Adrenal gland (tissue), 19 donors: ENCODE measurements around the gene VPS9D1. TPM values are rescaled to one million over a fixed set of nuclear protein-coding genes. Genes with fewer than 3 reads are reported as not detected.

Experiments
- DNase-seq, 7 donors: peaks; one replicate each; pipeline ENCODE4 v3.0.0-alpha.2; 2019 to 2020
- H3K27ac ChIP-seq, 5 donors: fragments of 200-600 bp; sonication (generic) in 4 of 5; 1 replicate in 3 of 5; 2 replicates in 2 of 5; pipeline versions ENCODE4 v1.5.1 to v1.8.0; 2016 to 2020; ENCODE audit warnings: mild to moderate bottlenecking in 1 of 5
- H3K27me3 ChIP-seq: fragments of 200-600 bp; 2 replicates; pipeline ENCODE4 v1.8.0; 2021
- H3K36me3 ChIP-seq, 2 donors: fragments of 200-600 bp; replicated peaks in 1 of 2; 1 replicate in 1 of 2; 2 replicates in 1 of 2; pipeline versions ENCODE4 v1.5.1 to v1.8.0; 2018 to 2022
- H3K4me1 ChIP-seq, 2 donors: fragments of 200-600 bp; replicated peaks in 1 of 2; 1 replicate in 1 of 2; 2 replicates in 1 of 2; pipeline versions ENCODE4 v1.5.1 to v1.8.0; 2018 to 2021
- H3K4me3 ChIP-seq, 4 donors: fragments of 200-600 bp; sonication (generic) in 3 of 4; one replicate each; pipeline ENCODE4 v1.5.1; 2016 to 2018
- H3K9me3 ChIP-seq, 3 donors: fragments of 200-600 bp; sonication (generic) in 1 of 3; replicated peaks in 1 of 3; 1 replicate in 2 of 3; 2 replicates in 1 of 3; pipeline versions ENCODE4 v1.5.1 to v1.8.0; 2016 to 2021
- POLR2A ChIP-seq, 2 donors: fragments of 450-650 bp; IDR thresholded peaks; one replicate each; pipeline ENCODE4 v1.6.1; 2017; ENCODE audit warnings: antibody characterized with exemption in 2 of 2, mild to moderate bottlenecking in 2 of 2, moderate library complexity in 1 of 2
- WGBS, 4 donors: extraction: QIAGEN DNeasy Blood & Tissue Kit in 2 of 4; methylation state at CpG; one replicate each; pipeline versions ENCODE4 v1.1.5 to v1.1.7; 2013 to 2017; 5-methylcytosine and 5-hydroxymethylcytosine counted together
- intact Hi-C, 2 donors: fragments of 100-400 bp; cut with DNase I; formaldehyde crosslinking; loops; one replicate each; pipeline versions ENCODE4 v1.14.1 to v1.15.0; 2022 to 2023
- long read RNA-seq, 10 donors: library from polyadenylated mRNA in 3 of 10; unstranded in 2 of 10; stranded (forward) in 1 of 10; transcript quantifications; one replicate each; pipeline ENCODE4 v2.0.0 and lab custom pipeline, GENCODE V29; 2021 to 2026
- polyA plus RNA-seq, 3 donors: library from polyadenylated mRNA; stranded (reverse); fragments of 200-250 nt in 2 of 3; fragments of 350-450 nt in 1 of 3; fragmentation: Illumina TruSeq in 1 of 3; extraction: RNeasy Lipid Tissue Mini Kit (QIAGEN cat#74804) in 1 of 3; gene quantifications; one replicate each; pipeline ENCODE4 v1.2.3, GENCODE V29; 2013 to 2014
- total RNA-seq, 9 donors: library from RNA; depleted of rRNA in 4 of 9; stranded (reverse); fragments of >200 nt in 4 of 9; fragments of 120-200 nt in 1 of 9; fragmentation: NEBNext Ultra II Directional in 1 of 9; extraction: Animal tissue kit (Norgen Biotek cat#: 25700) in 1 of 9; gene quantifications; one replicate each; pipeline versions ENCODE4 v1.1.0 to v1.2.4, GENCODE V29; 2013 to 2023
- TF ChIP-seq, protein P1 (sequence below), 6 experiments: fragments of 450-650 bp in 4 of 6; fragments of 200-600 bp in 2 of 6; sonication (generic) in 1 of 6; IDR thresholded peaks; 1 replicate in 5 of 6; 2 replicates in 1 of 6; pipeline versions ENCODE4 v1.5.1 to v1.8.0; 2016 to 2021; ENCODE audit warnings: antibody characterized with exemption in 6 of 6, mild to moderate bottlenecking in 2 of 6, moderate library complexity in 1 of 6
- donor health status: healthy with polysubstance abuse.
- donor health status: Bipolar disorder and iron deficiency.
- donor health status: DM: yes; HTN: yes; CAD: no.
- donor health status: DM: no; HTN: no; CAD: no.
- donor health status: DM: no; HTN: no; CAD: no.
- donor health status: DM: yes; HTN: yes; CAD: no.

Gene VPS9D1, protein sequence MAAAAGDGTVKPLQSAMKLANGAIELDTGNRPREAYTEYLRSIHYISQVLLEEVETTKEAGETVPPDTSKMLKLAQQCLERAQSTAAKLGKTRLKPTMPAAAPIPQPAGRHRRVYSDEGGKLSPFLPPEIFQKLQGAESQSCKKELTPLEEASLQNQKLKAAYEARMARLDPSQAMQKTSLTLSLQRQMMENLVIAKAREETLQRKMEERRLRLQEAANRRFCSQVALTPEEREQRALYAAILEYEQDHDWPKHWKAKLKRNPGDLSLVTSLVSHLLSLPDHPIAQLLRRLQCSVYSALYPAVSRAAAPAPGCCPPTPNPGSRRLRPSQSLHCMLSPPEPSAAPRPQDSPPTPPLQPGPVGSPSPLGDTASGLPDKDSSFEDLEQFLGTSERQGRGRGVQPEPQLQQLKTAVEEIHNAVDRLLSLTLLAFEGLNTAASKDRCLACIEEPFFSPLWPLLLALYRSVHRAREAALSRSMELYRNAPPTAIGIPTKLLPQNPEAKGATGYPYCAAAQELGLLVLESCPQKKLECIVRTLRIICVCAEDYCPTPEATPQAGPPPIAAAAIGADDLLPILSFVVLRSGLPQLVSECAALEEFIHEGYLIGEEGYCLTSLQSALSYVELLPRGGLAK
- total RNA-seq: 10 to 100 TPM in 8 of 9 donors, 1 to 10 TPM in 1; 7.2 to 39.5 (median 23.2) TPM
- 100 to 1,000 TPM in 1 of 3 donors, 10 to 100 TPM in 1, 1 to 10 TPM in 1; 3.9 to 102 (median 62.3) TPM for polyA plus RNA-seq
- long read RNA-seq, donor 1: 0 reads
- long read RNA-seq, donor 2, partial matches to known transcripts: 0 of 1 reads
- long read RNA-seq, donor 2, other reads (novel, unspliced or antisense): 0 of 1 reads
- long read RNA-seq, donor 3: 0 reads
- long read RNA-seq, donor 4, partial matches to known transcripts: 0 of 3 reads
- long read RNA-seq, donor 4, other reads (novel, unspliced or antisense): 3 of 3 reads
- long read RNA-seq, donor 5, transcript VPS9D1-201 (15 exons, 2,748 nt): major isoform, 14 of 41 reads
- long read RNA-seq, donor 5, partial matches to known transcripts: 5 of 41 reads
- long read RNA-seq, donor 5, other reads (novel, unspliced or antisense): 22 of 41 reads
- long read RNA-seq, donor 6, partial matches to known transcripts: 0 of 4 reads
- long read RNA-seq, donor 6, other reads (novel, unspliced or antisense): 3 of 4 reads
- long read RNA-seq, donor 7, partial matches to known transcripts: 7 of 7 reads
- long read RNA-seq, donor 7, other reads (novel, unspliced or antisense): 0 of 7 reads
- long read RNA-seq, donor 8, partial matches to known transcripts: 6 of 7 reads
- long read RNA-seq, donor 8, other reads (novel, unspliced or antisense): 0 of 7 reads
- long read RNA-seq, donor 9: 0 reads
- long read RNA-seq, donor 10: 0 reads

DNA sequence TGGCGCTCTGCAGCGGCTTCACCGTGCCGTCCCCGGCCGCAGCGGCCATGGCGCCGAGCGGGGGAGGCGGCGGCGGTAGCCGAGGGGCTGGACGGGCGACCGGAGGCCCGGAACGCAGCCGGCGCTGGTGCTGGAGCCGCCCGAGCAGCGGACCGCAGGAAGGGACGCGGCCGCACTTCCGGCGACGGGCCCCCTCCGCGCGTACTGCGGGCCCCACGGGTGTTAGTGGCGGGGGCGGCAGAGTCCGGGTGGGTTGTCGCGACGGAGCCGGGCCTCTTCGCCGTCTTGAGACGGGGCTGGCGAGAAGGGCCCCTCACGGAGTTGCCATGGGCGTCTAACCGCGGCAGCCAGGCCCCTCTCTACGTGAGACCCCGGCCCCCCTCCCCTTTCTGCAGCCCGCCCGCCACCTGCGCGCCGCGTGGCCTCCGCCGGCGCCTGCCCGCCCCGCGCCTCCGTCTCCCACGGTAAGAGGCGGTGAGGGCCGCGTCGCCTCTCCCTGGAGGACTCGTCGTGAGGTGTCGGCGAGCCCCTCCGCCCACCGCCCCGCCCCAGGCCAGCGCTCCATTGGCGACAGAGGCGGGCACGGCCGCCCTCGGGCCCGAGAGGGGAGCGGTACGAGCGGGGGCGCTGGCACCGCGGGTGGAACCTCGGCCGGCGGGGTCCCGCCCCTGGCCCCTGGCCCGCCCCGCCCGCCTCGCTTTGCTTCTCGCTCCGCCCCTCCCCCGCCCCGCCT lies at the start of gene VPS9D1, which contains the start of gene ZNF276:
Gene VPS9D1 (minus strand): TSS at position 86 of the 733 bp plus-strand sequence. CDS start 37 bp downstream, at position 49.
Gene ZNF276 (plus strand): TSS at position 725 of the 733 bp plus-strand sequence. CDS start 104 bp downstream, outside the sequence.
- Histone ChIP-seq H3K36me3 (peaks cover 0 to 27% of the 10 kb centered on the region in 2 donors), H3K4me1 (peaks cover 26 to 46% of the 10 kb centered on the region in 2 donors), H3K4me3 (peak within 1 kb of the TSS; percentile 47 to 100 (median 86)), H3K27ac (peak within 1 kb of the TSS; percentile 92 to 99 (median 96)), H3K9me3 (no peaks in the 10 kb centered on the region), H3K27me3 (no peaks in the 10 kb centered on the region)
- 0% methylated on average over 86 to 100 of the region's 103 CpGs; no CpG with 5 or more reads in 2 of the 4 donors for WGBS, 4 donors
- TF ChIP-seq POLR2A (IDR thresholded peaks at IDR 0.05): peak; percentile 5 to 19
- TF ChIP-seq, protein P1, sequence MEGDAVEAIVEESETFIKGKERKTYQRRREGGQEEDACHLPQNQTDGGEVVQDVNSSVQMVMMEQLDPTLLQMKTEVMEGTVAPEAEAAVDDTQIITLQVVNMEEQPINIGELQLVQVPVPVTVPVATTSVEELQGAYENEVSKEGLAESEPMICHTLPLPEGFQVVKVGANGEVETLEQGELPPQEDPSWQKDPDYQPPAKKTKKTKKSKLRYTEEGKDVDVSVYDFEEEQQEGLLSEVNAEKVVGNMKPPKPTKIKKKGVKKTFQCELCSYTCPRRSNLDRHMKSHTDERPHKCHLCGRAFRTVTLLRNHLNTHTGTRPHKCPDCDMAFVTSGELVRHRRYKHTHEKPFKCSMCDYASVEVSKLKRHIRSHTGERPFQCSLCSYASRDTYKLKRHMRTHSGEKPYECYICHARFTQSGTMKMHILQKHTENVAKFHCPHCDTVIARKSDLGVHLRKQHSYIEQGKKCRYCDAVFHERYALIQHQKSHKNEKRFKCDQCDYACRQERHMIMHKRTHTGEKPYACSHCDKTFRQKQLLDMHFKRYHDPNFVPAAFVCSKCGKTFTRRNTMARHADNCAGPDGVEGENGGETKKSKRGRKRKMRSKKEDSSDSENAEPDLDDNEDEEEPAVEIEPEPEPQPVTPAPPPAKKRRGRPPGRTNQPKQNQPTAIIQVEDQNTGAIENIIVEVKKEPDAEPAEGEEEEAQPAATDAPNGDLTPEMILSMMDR (IDR thresholded peaks at IDR 0.05): no peak
- DNase-seq: peak; percentile 73 to 91 (median 87)
- intact Hi-C loops: no loop called here

DNA sequence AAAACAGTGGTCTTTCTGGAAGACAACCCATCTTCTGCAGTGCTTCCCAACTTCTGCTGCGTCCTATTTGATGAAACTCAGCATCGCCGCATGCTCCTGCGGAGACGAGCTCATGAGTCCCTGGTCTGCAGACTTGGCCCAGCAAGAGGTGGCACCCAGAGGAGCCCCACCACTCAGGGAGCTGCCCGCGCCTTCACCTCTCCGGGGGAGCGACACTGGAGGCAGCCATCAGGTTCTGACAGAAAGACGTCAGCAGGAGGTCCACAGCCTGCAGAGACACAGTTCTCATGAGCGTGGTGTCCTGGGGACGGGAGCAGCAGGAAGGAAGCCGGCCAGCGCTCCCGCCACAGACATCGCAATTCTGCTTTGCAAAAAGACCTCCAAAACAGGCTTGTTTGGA lies 49.7 kb upstream of the VPS9D1 start:
- DNase-seq: no peak
- intact Hi-C loops: no loop called here
- H3K36me3 ChIP-seq: no peaks in the 10 kb centered on the region
- no peak overlapping the region for H3K27ac ChIP-seq
- H3K9me3 ChIP-seq: no peaks in the 10 kb centered on the region
- TF ChIP-seq POLR2A (IDR thresholded peaks at IDR 0.05): no peak
- H3K27me3 ChIP-seq: no peaks in the 10 kb centered on the region
- whole genome bisulfite sequencing, 4 donors: 91 to 97% (median 96%) methylated on average over 13 to 16 of the region's 16 CpGs
- no peak overlapping the region for H3K4me3 ChIP-seq
- no peaks in the 10 kb centered on the region for H3K4me1 ChIP-seq

DNA sequence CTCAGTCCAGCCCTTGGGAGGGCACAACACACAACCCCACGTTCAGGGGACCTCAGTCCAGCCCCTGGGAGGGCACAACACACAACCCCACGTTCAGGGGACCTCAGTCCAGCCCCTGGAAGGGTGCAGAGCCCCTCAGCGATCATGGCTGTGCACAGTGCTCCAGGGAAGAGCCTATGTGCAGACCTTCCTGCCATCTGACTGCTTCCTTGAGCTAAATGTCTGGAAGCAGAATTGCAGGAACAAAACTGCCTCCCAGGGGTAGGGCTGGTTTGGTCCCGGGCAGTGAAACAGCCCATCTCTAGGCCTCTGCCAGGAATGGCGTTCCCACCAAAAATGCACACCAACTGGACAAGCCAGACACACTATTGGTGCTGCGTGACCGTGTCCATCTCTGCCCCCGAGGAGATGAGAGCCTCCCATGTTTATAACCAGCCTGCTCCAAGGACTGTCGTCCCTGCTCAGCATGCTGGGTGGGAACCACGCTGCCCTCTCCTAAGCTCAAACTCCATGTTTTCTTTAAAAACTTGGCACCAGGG lies 44.7 kb upstream of the VPS9D1 start:
- Histone ChIP-seq H3K9me3 (no peaks in the 10 kb centered on the region), H3K27me3 (no peaks in the 10 kb centered on the region), H3K4me3 (no peak overlapping the region), H3K27ac (peak overlapping the region in 1 of 5 donors; percentile 73), H3K4me1 (no peaks in the 10 kb centered on the region), H3K36me3 (no peaks in the 10 kb centered on the region)
- 69 to 89% (median 80%) methylated on average over 8 to 10 of the region's 10 CpGs for WGBS, 4 donors
- TF ChIP-seq, protein P1 (IDR thresholded peaks at IDR 0.05): no peak
- no peak for TF ChIP-seq POLR2A (IDR thresholded peaks at IDR 0.05)
- intact Hi-C loops: no loop called here
- no peak for DNase-seq
